Measurements from ENCODE around the gene COL16A1.
"Not testable (repeated sequence)": the region's sequence is repeated elsewhere in the genome, so short reads cannot be mapped to it uniquely, and the experiment has no call there.

COL16A1 gene

DNA sequence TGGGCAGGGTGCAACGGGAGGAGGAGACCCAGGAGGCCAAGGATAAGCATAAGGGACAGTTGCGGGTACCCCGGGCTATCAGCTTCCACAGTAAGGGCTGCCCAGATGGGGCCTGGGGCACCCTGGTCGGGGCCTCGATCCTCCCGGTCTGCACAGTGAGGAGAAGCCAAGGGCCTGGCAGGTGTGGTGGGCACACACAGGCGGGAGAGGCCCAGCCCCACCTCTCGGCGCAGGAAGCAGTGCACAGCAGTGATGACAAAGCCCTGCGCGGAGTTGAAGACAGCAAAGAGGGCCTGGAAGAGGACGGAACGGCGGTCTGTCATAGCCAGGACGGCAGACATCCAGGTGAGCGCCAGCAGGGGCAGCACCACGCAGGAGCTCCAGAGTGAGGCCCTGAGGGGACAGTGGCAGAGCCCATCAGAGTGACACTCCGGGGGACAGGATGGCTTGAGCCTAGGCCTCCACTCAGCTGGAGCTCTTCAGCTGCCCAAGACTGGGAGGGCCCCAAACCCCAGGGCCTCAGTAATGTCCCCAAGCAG, 29.0 kb upstream of the COL16A1 start:
- no peak for DNase-seq

DNA sequence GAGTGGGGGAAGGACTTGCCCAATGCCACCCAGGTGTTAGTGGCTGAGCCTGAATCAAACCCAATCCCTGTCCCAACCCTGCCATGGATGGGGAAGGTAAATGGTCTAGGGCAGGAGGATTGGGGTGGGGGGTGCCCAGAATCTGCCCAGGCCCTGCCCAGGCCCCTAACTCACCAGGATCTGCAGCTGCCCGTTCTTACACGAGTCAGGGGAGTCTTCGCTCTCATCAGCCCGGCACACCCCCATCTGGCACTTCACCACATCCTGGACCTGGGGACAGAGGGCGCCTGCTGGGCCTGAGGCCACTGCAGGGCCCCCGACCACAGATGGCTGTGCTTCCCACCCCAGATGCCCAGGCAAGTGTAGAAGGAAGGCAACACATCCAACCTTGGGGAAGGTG, 28.5 kb upstream of the COL16A1 start:
- DNase-seq, result no peak

DNA sequence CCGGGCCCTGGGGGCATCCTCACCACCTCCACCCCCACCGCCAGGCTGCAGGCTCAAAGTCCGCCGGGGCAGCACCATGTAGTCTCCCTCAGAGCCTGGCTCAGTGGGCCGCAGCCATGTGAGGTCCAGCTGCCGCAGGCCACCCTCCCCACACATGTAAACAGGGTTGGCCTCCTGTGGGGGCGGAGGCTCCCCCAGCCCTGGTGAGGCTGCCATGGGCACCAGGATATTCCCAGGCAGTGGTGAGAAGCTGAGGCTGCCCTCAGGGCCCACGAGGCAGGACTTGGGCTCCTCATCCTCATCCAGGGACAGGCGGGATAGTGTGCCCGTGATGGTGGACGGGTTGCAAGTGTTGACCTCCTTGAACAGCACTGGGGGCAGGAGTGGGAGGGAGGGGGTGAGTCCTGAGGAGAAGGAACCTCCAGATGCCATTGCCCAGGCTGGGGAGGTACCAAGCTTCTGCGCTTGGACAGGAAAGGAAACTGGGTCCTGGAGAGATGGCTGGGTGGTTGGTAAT, 27.3 kb upstream of the COL16A1 start:
- DNase-seq, result no peak

DNA sequence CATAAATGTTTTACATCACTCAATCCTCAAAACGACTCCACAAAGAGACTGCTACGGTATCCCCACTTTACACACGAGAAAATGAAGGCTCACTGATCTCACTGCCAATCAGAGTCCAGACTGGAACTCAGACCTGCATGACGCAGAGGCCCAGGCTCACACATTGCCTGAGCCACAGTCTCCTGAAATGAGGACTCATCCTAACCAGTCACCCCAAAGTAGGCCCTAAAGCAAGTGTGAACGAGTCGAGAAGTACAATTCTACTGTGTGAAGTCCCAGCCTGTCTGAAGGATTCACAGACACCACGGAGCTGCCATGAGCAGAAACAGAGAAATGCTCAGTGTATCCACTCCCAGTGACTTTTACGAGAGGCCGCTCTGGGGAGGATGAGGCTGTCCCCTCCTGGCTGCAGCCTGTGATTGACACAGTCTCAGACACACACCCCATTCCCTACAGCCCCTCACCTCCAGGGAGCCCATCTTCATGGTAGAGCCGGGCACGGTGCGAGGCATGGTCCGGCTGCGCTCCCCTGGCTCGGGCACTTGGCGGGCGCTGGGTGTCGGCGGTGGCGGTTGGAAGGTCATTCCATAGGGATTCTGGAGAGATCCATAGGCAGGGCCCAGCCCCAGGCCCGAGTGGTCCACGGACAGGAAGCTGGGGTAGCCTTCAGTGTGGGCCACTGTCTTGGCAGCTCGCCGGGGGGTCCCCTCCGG, 26.7 kb upstream of the COL16A1 start:
- no peak for DNase-seq

DNA sequence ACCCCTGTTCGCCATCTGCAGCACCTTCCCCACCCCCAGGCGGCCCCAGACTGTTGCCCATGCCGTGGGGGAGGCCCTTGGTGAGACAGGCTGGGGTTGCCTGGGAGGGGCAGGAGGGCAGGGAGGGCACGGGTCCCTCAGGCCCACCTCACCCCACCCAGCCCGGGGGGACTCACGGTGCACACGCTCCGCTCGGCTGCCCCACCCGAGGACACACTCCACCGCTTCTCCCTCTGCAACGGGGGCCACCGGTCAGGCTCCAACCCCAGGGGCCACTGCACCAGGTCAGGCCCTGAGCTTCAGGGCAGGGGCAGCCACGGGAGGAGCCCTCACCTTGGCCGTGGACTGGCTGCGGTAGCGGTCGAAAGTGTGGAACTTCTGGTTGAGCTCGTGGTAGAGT, 24.0 kb upstream of the COL16A1 start:
- no peak for DNase-seq

DNA sequence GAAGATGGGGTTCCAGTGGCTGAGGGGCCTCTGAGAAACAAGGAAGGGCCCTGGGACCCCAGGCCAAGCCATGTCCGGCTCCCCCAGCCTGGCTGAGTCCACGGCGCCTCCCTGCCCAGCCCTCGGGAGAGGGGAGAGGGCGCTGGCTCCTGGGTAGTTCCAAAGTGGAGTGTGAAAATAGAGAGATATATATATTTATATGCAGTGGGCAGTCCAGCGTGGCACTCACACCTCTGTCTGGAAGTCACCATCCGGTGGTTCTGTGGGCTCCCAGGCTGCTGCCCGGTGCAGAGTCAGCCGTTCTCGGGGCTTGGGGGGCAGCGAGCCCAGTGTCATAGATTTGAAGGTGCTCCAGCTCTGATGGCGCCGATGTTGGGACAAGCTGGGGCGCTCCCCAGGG, 23.4 kb upstream of the COL16A1 start:
- DNase-seq, result no peak

DNA sequence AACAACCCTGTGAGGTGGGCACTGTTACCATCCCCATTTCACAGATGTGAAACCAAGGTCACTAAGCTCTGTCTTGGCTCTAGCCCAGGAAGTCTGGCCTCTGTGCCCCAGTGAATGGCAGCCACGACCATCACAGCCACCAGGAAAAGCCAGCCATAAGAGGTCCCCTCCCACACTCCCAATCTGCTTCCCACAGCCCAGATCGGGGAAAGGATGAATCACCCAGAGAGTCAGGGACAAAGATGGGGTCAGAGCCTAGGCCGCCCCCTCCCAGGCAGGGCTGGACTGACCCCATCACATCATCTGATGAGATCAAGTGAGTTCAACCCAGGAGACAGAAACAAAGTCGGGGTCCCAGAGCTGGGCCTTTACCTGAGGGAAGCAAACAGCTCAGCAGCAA, 22.9 kb upstream of the COL16A1 start:
- no peak for DNase-seq

DNA sequence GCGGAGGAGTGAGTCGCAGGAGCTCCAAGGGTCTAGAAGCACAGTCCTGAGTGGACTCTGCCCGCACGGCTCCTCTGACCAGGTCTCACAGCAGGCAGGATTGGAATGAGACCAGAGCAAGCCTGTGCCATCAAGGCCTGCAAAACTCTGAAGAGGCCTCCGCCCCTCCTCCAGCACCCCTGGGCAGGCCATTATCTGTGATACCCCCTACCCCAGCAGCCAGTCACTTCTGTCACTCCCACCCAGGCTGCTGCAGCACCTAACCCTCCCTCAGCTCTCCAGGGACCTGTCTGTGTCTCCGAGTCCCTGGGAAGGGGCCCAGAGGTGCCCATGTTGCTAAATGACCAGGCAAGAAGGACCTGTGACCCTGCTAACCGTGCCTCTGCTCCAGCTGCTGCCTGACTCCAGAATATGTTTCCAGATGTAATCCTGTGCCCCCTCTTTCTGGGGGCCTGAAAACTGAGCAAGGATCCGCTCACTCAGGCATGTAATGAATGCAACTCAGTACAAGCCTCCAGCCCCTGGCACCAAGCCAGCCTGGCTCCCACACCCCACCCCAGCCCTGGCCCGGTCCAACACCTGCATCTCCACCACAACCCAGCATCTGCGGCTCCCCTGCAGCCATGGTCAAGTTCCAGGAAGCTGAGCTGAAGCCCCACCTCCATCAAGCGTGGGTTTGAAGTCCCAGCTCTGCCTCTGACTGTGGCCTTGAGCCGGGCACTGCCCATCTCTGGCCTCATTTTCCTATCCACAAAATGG, 22.1 kb upstream of the COL16A1 start:
- DNase-seq, result no peak

DNA sequence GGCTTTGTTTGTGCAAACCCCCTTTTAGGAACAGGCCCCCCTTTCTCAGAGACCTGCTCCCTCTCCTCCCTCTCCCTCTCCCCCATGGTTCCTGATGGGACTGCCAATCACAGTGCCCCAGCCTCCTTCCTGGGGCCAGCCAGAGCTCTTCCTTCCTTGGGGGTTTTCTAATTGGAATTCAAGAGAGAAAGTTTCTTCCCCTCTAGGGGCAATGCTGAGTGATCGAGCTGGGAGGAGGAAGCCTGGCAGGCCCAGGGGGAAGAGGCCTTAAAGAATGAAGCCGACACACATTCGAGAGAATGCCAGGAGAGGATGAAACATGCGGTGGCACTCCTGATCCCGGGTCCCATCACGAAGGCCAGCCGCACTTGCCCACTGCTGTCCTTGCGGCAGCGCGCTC, 21.3 kb upstream of the COL16A1 start:
- no peak for DNase-seq

DNA sequence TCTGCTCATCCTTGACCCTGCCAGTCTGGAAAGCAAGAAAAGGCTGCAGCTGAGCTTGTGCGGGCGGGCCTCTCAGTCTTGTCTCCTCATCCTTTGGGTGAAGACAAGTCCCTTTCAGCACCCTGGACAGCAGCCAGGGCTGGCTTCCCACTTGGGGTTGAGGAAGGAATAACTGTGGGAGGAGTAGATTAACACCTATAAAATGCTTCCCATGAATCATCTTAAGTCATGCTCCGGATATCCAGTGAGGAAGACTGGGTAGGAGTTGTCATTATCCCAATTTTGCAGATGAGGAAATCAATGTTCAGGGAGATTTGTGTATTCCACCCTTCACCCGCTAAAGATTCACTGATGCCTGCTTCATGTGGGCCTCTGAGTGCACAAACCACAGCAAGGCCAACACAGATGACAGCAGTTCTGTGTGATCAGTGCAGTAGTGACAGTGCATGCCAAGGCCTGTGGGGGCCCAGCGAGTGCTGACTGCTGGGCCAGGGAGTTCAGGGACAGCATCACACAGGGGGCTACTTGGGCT, 20.1 kb upstream of the COL16A1 start:
- DNase-seq, result no peak

DNA sequence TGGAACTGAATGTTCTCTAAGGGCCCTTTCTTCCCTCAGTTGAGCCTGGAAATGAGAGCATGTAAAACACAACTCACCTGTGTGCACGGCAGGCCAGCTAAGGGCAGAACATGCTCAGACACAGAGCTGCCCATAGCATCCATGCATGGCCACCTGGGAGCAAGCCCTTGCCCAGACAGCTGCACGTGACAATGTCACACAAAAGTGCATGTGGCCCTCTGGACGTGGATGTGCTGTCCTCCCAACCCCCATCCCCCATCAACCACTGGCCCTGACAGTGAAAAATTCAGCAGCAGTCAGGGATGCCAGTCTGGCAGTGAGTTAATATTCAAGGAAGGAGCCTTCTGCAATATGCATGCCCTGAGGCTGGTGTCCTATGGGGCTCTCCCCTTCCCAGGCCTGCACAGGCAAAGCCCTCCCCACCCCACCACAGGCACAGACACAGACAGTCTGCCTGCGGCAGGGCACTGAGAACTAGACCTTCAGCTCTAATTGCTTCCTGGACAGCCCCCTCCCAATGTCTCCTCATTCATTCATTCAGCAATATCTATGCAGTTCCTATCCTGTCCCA, 14.6 kb upstream of the COL16A1 start:
- no peak for DNase-seq

DNA sequence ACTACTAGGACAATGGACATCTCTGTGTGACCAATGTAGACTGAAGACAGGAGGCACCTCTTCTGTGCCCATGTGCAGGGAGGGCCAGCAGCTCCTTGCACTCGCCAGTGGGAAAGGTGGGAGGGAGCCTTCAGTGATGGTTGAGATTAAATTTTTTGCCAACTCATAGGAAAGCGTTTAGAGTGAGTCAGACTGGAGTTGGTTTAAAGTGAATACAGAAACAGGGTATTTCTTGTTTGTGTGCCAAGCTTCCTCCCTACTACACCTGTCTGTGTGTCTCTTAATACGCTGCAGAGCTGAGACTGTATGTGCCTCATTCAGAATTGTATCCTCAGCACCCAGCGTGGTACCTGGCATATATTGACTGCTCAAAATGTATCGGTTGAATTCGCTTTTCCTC, 13.5 kb upstream of the COL16A1 start:
- DNase-seq, result no peak

DNA sequence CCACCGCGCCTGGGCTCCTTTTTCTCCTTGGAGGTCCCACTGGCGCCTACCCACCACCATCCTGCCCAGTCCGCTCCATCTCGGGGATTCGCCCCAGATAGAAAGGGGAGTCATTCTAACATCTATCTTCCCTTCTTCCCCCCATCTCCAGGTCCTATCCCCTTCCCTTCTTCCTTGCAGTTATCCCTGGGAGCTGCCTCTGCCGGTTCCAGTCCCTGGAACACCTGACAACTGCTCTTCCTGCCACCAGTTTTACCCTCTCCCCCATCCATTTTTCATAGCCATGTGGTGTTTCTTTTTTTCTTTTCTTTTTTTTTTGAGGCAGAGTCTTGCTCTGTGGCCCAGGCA, 12.0 kb upstream of the COL16A1 start:
- DNase-seq, result no peak

DNA sequence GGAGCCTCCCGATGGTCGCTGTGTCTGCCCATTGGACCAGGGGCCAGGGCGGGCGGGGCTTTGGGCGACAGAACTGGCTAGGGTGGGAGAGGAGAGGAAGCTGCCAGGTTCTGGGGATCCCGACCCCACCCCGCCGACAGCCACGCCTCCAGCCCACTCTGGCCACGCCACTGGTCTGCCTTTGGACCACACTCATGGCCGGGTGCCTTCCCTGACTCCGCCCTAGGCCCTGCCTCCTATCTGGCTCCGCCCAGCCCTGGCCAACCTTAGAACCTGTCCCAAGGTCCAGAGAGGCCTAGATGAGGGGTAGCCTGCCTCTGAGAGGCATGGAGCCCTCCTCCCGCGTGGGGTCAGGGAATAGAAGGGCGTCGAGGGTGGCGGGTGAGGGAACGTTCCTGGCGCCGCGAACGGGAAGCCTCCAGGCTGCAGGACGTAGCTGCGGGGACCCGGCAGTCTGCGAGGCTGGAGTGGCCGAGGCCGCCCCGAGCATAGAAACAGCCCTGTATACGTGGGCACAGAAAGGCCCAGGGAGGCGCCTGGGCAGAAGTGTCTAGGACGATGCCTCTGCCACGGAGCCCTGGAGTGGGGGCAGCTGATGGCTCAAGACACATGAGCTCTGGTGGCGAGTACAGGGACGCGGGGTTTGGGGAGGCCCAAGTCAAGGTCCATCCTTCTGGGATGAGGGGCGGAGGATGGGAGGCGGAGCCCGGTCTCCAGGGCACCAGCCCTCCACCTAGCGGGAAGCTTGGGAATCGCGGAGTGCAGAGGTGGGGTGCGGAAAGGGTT, 11.5 kb upstream of the COL16A1 start:
- peak; percentile 84 for DNase-seq

DNA sequence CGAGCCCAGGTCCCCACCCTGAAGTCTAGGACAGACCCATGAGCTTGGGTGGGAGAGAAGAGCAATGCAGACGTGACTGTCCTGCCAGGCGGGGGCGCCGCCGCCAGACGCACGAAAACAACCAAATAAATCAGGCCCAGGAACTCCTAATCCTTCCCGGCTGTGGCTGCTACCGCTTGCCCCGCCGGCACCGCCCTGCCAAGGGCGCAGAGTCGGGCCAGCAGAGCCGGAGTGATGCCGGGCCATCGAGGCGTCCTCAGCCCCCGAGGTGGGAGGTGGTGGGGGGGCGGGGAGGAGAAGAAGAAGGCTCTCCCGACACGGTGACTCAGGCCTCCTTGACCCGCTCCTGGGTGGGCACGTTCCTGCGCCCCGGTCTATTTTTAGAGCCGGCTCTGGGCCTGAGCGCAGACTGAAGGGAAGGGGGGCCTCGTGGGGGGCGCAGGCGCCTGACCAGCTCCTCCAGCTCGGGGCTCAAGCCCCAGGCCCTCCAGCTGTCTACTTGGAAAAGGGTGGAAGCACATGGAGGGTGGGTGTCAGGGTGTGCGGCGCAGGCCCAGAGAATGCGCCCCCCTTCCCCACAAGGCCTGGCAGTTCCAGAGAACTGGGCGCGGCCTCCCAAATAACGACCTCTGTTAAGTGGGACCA, 10.7 kb upstream of the COL16A1 start:
- peak in 1 of 2 experiments; percentile 34 for DNase-seq

DNA sequence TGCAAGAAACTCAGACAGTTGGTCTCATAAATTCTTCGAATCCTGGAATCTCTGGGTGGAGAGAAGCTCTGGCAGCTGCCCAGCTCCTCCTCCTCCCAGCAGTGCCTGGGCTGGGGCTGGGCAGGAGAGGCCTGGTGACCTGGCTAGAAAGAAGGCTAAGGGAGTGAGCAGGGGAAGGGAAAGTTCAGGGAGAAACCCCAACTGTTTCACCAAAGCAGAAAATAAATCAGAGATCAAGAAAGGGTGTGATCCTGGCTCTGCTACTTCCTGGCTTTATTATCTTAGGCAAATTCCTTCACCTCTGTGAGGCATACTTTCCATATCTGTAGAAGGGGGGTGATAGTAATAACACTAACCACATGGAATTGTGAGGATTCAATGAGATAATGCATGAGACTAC, 8.8 kb upstream of the COL16A1 start:
- DNase-seq, result no peak

DNA sequence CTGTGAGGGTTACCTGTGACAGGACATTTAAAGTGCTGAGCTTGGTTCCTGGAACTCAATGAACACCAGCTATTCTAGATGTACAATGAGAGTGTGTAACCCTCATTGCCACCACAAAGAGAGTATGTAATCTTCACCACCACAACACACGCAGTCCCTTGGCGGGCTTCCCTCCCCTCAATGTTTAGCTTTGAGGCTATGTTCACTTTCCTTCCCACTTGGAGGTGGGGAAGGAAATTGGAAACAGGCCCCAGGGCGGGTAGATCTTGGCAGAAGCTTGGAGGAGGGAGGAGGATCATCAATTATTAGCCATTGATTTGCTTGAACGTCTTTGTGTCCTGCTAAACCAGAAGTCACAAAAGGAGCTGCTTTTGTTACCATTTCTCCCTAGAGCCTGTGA, 8.3 kb upstream of the COL16A1 start:
- DNase-seq, result no peak

DNA sequence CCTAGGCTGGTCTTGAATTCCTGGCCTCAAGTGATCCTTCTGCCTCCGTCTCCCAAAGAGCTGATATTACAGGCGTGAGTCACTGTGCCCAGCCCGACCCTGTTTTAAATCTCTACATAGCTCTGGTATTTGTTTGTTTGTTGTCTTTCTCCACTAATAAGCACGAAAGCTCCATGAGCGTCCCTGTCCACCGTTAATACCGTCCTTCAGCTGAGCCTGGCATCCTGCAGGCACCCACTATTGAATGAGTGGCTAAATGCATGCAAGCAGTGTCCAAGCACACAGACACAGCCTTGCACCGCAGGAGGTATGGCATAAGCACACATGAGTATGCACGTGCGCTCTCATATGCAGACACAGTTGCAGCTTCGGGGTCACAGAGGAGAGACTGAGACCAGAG, 4.5 kb upstream of the COL16A1 start:
- DNase-seq, result no peak

DNA sequence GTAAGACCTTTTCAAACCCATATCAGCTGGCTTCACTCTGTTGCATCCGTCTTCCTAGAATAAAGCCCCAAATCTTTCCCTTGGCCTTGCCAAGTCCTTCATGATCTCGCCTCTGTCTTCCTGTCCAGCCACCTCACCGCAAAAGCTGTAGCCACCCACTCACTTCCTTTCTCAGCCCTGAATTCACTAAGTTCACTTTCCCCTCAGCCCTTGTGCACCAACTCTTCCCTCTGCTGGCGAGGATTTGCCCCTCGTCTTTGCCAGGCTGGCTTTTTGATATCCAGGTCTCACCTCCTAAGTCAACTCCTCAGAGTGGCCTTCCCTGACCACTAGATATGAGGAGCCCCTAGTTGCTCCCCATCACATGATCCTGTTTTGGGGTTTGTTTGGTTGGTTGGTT, 3.9 kb upstream of the COL16A1 start:
- no peak for DNase-seq

DNA sequence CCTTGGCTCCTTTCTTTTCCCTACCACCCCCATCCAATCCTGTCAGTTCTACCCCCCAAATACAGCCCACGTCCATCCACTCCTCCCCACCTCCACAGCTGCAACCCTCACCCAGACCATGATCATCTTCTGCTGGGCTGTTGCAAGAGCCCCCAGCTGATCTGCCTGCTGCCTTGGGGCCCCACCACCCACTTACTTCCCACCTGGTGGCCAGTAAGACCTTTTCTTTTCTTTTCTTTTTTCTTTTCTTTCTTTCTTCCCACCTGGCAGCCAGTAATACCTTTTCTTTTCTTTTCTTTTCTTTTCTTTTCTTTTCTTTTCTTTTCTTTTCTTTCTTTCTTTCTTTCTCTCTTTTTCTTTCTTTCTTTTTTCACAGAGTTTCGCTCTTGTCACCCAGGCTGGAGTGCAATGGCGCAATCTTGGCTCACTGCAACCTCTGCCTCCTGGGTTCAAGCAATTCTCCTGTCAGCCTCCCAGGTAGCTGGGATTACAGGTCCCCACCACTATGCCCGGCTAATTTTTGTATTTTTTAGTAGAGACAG, 3.3 kb upstream of the COL16A1 start:
- DNase-seq, result not testable (repeated sequence)

DNA sequence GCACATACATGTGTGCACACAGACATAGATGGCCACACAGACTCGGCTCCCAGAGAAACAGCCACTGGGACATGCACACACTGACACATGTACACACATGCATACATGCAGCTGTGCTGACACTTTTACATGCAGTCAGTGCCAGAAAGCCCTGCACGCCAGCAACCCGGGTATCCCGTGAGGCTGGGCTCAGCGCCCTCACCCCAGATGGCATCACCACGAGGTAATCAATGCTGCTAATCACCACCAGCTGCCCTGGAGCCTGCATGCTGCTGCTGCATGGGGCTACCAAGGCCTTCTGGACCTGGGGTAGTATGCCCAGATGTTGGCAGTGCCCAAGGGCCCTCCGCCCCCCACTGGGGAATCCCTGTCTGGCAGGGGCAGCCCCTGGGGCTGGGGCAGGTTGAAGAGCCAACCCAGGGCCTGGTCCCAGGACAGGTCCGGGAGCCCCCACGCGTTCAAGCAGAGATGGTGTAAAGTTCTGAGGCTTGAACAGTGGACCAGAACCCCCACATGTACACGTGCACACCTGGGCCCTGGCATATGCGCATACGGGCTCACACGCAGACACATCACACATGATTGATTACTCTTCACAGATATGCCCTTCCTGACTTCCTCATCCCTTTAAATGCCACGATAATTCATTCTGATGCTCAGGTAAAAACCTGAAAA, 2.7 kb upstream of the COL16A1 start:
- no peak for DNase-seq

Measured in NCI-H1930 (cell line).